ENCODE data around the gene SFXN2. TPM values are rescaled to one million over a fixed set of nuclear protein-coding genes. Genes with fewer than 3 reads are reported as not detected.

SFXN2 gene
- polyA plus RNA-seq, 2 of the 4 experiments (the other 2 are of a cell fraction) = 5.6 to 7.4 TPM

GRCh38 chr10:102682981-102683380, 31.5 kb upstream of the SFXN2 start:
- Histone ChIP-seq H3K4me2 (no peak overlapping the region), H3K4me3 (no peak overlapping the region), H3K4me1 (0 out of 3 replicates have a peak, but pooled peaks cover 4% of the 10 kb centered on the region), H3K9me3 (no peaks in the 10 kb centered on the region), H3K27ac (no peak overlapping the region)
- TF ChIP-seq NR3C1 (IDR thresholded peaks at IDR 0.05) (no peak), JUN (IDR thresholded peaks at IDR 0.05) (no peak), EP300 (IDR thresholded peaks at IDR 0.05) (no peak), ZNF302 (CRISPR knock-in tag; IDR thresholded peaks at IDR 0.05) (no peak), CBX8 (IDR thresholded peaks at IDR 0.05) (no peak), POLR2AphosphoS2 (conservative IDR thresholded peaks at IDR 0.05; ENCODE audit: low read length) (no peak), RAD21 (conservative IDR thresholded peaks at IDR 0.05 in 1 of 2, IDR thresholded peaks at IDR 0.05 in 1 of 2) (no peak), PBX3 (IDR thresholded peaks at IDR 0.05) (no peak), KDM5A (IDR thresholded peaks at IDR 0.05) (no peak), MAZ (IDR thresholded peaks at IDR 0.05; ENCODE audit: borderline replicate concordance, low read depth, low read length) (no peak), EHF (CRISPR knock-in tag; IDR thresholded peaks at IDR 0.05) (no peak), BCL3 (IDR thresholded peaks at IDR 0.05) (no peak), HES2 (IDR thresholded peaks at IDR 0.05) (no peak), FOSL2 (IDR thresholded peaks at IDR 0.05) (no peak), FOSL2 (CRISPR knock-in tag; IDR thresholded peaks at IDR 0.05) (no peak), HOXA7 (CRISPR knock-in tag; IDR thresholded peaks at IDR 0.05) (no peak), TP53 (CRISPR knock-in tag; IDR thresholded peaks at IDR 0.05) (no peak), RFX5 (IDR thresholded peaks at IDR 0.05) (no peak), HOXB5 (CRISPR knock-in tag; IDR thresholded peaks at IDR 0.05) (no peak)
- TF ChIP-seq, protein P1, sequence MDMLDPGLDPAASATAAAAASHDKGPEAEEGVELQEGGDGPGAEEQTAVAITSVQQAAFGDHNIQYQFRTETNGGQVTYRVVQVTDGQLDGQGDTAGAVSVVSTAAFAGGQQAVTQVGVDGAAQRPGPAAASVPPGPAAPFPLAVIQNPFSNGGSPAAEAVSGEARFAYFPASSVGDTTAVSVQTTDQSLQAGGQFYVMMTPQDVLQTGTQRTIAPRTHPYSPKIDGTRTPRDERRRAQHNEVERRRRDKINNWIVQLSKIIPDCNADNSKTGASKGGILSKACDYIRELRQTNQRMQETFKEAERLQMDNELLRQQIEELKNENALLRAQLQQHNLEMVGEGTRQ (IDR thresholded peaks at IDR 0.05) = no peak
- ChIA-PET CTCF (interaction anchor here (1.2 to 1.4 kb wide), 2 partner anchors 17 to 20 kb away, joined by 4 read pairs; no protein-coding TSS in a partner anchor), POLR2A (no interaction called here)
- WGBS (ENCODE audit: missing lambda C conversion rate) = 82% methylated on average over 4 of the region's 4 CpGs
- ATAC-seq = no peak
- no peak for DNase-seq (ENCODE audit: low read depth in 1 of 2, low spot score in 1 of 2)
- FAIRE-seq = no peak

DNA sequence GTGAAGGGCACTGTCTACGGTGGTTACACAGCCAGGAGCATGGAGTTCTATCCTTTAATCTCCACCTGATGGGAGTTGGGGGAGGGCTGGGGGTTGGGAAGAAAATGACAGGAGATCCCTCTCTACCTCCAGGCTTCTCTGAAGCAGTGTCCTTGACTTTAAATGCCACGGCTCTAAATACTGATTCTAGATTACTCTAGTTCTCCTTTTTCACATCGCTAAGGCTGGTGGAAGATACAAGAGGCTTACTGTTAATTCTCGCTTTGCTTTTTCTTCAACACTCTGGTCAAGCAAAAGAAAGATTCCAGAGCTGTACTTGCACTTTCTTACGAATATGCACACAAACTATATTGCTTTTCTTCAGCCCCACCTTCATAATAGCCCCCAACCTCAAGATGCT, 30.7 kb upstream of the SFXN2 start:
- H3K27ac ChIP-seq = no peak overlapping the region
- WGBS (ENCODE audit: missing lambda C conversion rate) = 88% methylated on average over 5 of the region's 5 CpGs
- ATAC-seq (no peak), FAIRE-seq (no peak), DNase-seq (ENCODE audit: low read depth in 1 of 2, low spot score in 1 of 2) (no peak)
- POLR2A ChIA-PET = no interaction called here
- TF ChIP-seq RARB (CRISPR knock-in tag; IDR thresholded peaks at IDR 0.05) = no peak
- TF ChIP-seq ZSCAN20 (CRISPR knock-in tag; IDR thresholded peaks at IDR 0.05) = no peak
- no peak for TF ChIP-seq FOXS1 (CRISPR knock-in tag; IDR thresholded peaks at IDR 0.05)
- no peak for TF ChIP-seq NPAS2 (CRISPR knock-in tag; IDR thresholded peaks at IDR 0.05; ENCODE audit: borderline replicate concordance)
- no peak for TF ChIP-seq NR3C1 (IDR thresholded peaks at IDR 0.05)
- no peak for TF ChIP-seq POLR2AphosphoS2 (conservative IDR thresholded peaks at IDR 0.05; ENCODE audit: low read length)
- no peak for TF ChIP-seq JUNB (IDR thresholded peaks at IDR 0.05)
- H3K4me2 ChIP-seq = no peak overlapping the region
- H3K9me3 ChIP-seq = no peaks in the 10 kb centered on the region
- CTCF ChIA-PET = interaction anchor here (0.6 to 1.4 kb wide), 3 partner anchors 19 to 364 kb away, joined by 3 to 4 read pairs (median 4); partner anchors contain the start of genes ARL3 and SFXN2
- 0 out of 3 replicates have a peak, but pooled peaks cover 4% of the 10 kb centered on the region for H3K4me1 ChIP-seq
- H3K4me3 ChIP-seq = no peak overlapping the region
